AML-193 (cell line): ENCODE measurements around the gene DCTPP1.

Experiments
- DNase-seq, 2 experiments: peaks; one replicate each; lab custom pipeline; 2025; lab: John Stamatoyannopoulos, UW

The DCTPP1 gene

GRCh38 chr16:30381291-30382041, 48.4 kb downstream of the DCTPP1 start:
- no peak for DNase-seq

GRCh38 chr16:30380803-30381208, 49.0 kb downstream of the DCTPP1 start:
- DNase-seq = no peak

GRCh38 chr16:30380072-30380802, 49.6 kb downstream of the DCTPP1 start:
- DNase-seq = no peak

GRCh38 chr16:30379158-30379783, 50.6 kb downstream of the DCTPP1 start:
- DNase-seq = no peak

- DNase-seq = peak; percentile 91
These were observed 51.3 kb downstream of the DCTPP1 start for GRCh38 chr16:30378236-30379157.

GRCh38 chr16:30377812-30378235, 52.0 kb downstream of the DCTPP1 start:
- DNase-seq = peak in 1 of 2 experiments; percentile 75

GRCh38 chr16:30377050-30377811, 52.6 kb downstream of the DCTPP1 start:
- DNase-seq = peak; percentile 65 to 80

GRCh38 chr16:30376461-30376902, 53.3 kb downstream of the DCTPP1 start:
- no peak for DNase-seq

- no peak for DNase-seq
These were observed 54.0 kb downstream of the DCTPP1 start for GRCh38 chr16:30375864-30376263.

- DNase-seq = no peak
These were observed 55.3 kb downstream of the DCTPP1 start, which contains the start of gene MYL11 for GRCh38 chr16:30374538-30374937. Gene MYL11, plus strand, starts transcription at chr16:30374802. Its CDS starts 56 bp downstream, at chr16:30374858.
